C4-2B (cell line): ENCODE measurements around the gene ZBTB7B.

Source experiments
- ZFX ChIP-seq: fragments of 450-650 bp; IDR thresholded peaks from 2 replicates; pipeline ENCODE4 v1.6.1; 2017
- TF ChIP-seq, protein P1 (sequence below): fragments of 450-650 bp; conservative IDR thresholded peaks from 2 replicates; pipeline ENCODE4 v1.5.1; 2017; ENCODE audit warnings: mild to moderate bottlenecking

DNA sequence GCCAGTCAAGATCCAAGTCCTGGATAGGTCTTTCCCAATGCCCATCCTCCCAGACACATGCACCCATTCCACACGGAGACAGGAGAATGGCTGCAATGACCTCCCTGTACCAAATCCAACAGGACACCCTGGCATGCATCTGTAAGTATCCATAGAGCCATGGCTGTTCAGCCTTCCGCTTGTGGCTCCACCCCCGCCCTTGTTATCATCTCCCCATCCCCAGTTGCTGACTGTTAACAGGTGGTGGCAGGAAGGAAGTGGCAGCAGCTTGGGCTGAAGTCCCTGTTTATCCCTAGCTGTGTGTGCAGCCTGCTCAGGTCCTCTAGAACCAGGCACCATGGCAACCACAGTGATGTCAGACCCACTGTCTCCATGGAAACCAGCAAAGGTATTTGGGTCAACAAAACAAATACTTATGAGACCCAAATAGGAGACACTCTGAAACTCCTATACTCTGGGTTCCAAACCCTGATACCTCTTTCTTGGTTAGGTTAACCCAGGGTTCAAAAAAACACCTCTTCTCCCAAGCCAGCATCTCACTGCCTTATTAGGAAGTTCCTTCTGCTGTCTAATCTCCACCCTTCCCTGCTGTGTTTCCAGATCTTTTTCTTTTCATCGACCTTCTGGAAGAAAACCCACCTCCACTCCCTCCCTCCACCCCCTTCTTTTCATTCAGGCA is 47.4 kb upstream of the ZBTB7B start:
- TF ChIP-seq, protein P1, sequence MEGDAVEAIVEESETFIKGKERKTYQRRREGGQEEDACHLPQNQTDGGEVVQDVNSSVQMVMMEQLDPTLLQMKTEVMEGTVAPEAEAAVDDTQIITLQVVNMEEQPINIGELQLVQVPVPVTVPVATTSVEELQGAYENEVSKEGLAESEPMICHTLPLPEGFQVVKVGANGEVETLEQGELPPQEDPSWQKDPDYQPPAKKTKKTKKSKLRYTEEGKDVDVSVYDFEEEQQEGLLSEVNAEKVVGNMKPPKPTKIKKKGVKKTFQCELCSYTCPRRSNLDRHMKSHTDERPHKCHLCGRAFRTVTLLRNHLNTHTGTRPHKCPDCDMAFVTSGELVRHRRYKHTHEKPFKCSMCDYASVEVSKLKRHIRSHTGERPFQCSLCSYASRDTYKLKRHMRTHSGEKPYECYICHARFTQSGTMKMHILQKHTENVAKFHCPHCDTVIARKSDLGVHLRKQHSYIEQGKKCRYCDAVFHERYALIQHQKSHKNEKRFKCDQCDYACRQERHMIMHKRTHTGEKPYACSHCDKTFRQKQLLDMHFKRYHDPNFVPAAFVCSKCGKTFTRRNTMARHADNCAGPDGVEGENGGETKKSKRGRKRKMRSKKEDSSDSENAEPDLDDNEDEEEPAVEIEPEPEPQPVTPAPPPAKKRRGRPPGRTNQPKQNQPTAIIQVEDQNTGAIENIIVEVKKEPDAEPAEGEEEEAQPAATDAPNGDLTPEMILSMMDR = no peak
- TF ChIP-seq ZFX = no peak
